NCI-H524 treated with DMSO at 0.1 percent for 48 hours (cell line): Measurements from ENCODE around the gene YIF1B.
"Not testable (repeated sequence)": the region's sequence is repeated elsewhere in the genome, so short reads cannot be mapped to it uniquely, and the experiment has no call there.

ENCODE experiments used
- DNase-seq: peaks from one replicate; lab custom pipeline; 2025; lab: John Stamatoyannopoulos, UW

The YIF1B gene, protein sequence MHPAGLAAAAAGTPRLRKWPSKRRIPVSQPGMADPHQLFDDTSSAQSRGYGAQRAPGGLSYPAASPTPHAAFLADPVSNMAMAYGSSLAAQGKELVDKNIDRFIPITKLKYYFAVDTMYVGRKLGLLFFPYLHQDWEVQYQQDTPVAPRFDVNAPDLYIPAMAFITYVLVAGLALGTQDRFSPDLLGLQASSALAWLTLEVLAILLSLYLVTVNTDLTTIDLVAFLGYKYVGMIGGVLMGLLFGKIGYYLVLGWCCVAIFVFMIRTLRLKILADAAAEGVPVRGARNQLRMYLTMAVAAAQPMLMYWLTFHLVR

DNA sequence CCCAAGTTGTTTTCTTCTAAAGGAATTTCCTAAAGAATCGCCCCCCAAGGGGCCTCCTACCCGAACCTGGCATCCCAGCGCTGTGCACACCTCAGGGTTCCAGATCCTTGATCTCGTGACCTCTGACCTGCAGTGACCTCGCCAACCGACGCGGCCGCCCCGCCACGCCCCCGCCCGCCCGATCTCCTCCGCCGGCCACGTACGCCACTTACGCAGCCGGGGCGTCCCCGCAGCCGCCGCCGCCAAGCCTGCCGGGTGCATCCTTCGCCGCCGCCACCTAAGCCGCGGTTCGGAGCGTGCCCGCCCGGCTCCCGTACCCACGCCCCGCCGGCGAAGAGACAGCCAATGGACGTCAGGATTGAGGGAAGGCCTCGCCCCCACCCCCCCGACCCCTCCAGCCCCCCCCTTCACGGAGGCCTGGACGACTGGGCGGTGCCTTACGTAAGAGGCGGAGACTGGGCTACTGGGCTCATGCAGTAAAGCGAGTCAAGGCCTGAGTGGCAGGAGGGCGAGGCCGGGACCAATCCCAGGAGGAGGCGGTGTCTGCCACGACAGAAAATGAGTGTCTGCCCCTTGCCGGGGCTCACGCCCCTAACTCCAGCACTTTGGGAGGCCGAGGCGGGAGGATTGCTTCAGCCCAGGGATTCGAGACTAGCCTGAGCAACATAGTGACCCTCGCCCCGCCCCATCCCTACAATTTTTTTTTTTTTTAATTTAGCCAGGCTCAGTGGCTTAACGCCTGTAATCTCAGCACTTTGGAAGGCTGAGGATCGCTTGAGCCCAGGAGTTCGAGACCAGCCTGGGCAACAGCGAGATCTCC, at the start of gene YIF1B:
YIF1B (minus strand) TSS at position 291 of the 820 bp plus-strand sequence; CDS start at position 261, 30 bp downstream.
- DNase-seq = peak; percentile 96

DNA sequence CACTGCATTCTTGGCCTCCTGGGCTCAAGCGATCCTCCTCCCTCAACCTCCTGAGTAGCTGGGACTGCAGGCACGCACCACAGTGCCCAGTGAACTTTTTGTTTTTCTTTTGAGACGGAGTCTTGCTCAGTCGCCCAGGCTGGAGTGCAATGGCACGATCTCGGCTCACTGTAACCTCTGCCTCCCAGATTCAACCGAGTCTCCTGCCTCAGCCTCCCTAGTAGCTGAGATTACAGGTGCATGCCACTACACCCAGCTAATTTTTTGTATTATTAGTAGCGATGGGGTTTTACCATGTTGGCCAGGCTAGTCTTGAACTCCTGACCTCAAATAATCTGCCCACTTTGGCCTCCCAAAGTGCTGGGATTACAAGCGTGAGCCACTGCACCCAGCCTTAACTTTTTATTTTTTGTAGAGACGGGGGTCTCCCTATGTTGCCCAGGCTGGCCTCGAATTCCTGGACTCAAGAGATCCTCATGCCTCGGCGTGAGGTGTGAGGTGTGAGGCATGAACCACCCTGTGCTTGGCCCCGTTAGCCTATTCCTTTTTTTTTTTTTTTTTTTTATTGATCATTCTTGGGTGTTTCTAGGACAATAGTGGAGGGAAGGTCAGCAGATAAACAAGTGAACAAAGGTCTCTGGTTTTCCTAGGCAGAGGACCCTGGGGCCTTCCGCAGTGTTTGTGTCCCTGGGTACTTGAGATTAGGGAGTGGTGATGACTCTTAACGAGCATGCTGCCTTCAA, 47.4 kb upstream of the YIF1B start:
- DNase-seq = not testable (repeated sequence)

DNA sequence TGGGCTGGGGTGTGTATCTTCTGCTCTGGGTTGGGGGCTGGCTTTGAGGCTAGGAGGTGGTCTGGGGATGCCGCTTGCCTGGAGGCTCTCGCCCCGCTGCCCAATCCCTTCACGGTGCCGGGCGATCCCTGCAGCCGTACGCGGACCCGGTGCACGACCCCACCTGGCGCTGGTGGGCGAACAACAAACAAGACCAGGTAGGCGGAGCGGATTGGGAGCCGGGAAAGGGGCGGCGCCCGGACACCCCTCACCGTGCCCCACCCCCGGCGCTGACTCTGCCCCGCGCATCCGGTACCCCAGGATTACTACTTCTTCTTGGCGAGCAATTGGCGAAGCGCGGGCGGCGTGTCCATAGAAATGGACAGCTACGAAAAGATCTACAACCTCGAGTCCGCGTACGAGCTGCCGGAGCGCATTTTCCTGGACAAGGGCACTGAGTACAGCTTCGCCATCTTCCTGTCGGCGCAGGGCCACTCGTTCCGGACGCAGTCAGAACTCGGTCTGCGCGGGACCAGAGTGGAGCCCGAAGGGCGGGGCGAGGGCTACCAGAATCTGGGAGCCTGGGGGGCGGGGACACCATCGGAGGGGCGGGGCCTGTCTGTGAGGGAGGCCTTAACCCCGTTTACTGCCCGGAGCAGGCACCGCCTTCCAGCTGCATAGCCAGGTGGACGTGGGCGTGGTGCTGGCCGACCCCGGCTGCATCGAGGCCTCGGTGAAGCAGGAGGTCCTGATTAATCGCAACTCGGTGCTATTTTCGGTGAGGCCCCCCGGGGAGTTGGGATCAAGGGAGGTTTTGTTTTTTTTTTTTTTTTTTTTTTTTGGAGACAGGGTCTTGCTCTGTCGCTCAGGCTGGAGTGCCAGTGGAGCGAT, 46.6 kb upstream of the YIF1B start:
- peak; percentile 17 for DNase-seq

DNA sequence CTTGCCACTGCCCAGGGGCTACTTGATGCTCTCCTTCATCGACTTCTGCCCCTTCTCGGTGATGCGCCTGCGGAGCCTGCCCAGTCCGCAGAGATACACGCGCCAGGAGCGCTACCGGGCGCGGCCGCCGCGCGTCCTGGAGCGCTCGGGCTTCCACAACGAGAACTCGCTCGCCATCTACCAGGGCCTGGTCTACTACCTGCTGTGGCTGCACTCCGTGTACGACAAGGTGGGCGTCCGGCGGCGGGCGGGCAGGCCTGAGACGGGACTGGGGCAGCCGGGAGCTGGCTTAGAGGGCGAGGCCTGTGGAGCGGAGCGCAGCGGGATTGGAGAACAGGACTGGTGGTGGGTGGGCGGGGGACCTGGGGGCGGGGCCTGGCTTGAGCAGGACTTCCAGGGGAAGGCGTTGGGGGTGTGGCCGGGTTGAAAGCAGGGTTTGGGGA, 45.9 kb upstream of the YIF1B start:
- DNase-seq = no peak

- no peak for DNase-seq
Measured at GRCh38 chr19:38360839-38361631, 45.3 kb upstream of the YIF1B start.

- DNase-seq = no peak
Measured at GRCh38 chr19:38360351-38360750, 44.6 kb upstream of the YIF1B start.

GRCh38 chr19:38359242-38360021, 43.7 kb upstream of the YIF1B start:
- DNase-seq = no peak

DNA sequence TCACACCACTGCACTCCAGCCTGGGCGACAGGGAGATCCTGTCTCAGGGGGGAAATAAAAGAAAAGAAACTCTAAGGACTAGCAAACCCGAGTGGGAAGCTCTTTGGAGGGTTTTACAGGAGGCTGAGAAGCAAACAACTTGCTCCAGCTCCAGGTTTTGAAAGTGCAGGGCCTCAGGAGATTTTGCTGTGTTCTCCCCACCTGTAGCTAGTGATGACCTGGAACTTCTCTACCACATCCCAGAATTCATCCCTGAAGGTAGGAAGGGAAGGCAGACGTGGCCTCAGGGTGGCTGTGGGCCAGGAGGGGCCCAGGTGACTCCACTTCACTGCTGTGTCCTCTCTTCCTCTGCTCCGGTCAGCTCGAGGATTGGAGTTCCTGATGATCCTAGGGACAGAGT, 42.3 kb upstream of the YIF1B start:
- DNase-seq = no peak

DNA sequence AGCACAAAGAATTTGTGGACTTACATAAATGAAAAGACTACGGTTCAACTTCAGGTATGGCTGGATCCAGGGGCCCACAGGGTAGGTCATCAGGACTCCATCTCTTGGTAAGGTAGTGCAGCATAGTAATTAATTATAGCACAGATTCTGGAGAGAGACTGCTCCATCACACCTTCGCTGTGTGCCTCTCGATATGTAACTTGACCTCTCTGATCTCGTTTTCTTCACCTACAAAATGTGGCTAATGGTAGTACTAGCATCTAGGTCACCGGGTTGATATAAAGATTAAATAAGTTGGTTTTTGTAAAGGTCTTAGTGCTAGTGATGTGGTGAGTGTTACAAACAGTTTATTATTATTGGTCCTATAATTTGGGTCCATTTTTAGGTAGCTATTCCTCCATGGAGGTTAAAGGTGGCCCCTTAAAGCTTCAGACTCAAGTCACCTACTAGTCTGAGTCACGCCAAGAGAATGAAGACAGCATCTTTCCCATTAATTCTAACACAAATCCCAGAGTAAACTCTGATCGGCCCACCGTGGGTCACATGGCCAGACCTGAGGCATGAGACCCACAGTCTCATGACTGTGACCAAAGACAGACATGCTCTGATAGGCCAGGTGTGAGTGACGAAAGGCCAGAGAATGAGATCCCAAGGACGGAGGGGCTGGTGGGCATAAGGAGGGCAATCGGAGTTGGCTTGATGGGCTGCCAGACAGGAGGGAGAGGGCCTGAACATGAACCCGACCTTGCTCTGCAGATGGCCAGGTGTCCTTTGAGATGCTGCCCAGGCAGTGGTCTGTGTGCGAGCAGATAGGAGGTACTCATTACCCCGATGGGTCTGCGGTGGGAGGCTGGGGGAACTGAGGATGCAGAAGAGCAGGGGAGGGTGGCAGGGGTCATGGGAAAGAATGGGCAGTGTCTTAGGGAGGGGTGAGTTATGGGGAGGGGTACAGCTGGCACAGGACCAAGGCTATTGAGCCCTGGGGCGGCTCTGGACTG, 40.3 kb upstream of the YIF1B start:
- no peak for DNase-seq

DNA sequence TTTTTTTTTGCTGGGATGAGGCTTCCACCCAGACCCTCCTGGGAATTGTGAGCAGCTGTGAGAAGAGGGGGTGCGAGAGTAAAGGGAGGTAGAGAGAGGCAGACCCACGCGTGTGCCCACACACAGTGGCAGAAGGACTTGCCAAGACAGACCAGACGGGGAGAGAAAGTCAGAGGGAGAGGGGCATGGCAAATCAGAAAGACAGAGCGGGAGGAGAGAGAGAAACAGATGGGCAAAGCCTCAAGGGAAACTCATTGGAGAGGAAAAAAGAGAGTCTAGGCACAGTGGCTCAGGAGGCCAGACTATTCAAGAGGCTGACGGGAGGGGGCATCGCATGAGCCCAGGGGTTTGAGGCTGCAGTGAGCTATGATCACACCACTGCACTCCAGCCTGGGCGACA, 36.9 kb upstream of the YIF1B start:
- peak; percentile 61 for DNase-seq

DNA sequence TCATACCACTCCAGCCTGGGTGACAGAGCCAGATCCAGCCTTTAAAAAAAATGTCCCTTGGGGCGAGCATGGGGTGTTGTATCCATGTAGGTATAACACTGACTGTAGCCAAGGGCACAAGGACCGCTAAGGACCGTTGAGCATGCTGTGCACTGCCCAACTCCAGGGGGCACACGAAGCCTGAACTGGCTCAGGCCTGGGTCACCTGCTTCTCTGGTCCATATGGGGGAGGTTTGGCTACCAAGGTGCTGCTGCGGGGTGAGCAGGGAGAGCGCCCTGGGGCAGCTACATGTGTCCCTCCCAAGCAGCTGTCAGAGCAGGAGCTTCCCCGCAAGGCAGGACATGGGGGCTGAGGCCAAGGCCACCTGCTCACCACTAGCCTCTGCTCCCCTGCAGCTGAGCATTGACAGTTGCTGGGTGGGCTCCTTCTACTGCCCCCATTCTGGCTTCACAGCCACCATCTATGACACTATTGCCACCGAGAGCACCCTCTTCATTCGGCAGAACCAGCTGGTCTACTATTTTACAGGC, 36.2 kb upstream of the YIF1B start:
- DNase-seq = peak; percentile 63

DNA sequence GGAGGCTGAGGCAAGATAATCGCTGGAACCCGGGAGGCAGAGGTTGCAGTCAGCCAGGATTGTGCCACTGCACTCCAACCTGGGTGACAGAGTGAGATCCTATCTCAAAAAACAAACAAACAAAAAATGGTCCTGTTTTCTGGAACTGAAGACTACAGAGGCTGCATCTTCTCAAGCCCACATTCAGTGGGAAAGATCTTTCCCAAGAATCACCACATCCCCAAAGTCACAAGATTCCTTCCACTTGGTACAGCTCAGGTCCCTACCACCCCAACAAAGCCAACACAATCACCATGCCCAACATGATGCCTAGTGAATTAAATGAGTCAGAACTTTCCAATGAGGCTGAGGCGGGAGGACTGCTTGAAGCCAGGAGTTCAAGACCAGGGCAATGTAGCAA, 35.1 kb upstream of the YIF1B start:
- DNase-seq = no peak

- no peak for DNase-seq
Measured at GRCh38 chr19:38346837-38347236, 31.1 kb upstream of the YIF1B start.

GRCh38 chr19:38340927-38341326, 25.2 kb upstream of the YIF1B start:
- DNase-seq = no peak

DNA sequence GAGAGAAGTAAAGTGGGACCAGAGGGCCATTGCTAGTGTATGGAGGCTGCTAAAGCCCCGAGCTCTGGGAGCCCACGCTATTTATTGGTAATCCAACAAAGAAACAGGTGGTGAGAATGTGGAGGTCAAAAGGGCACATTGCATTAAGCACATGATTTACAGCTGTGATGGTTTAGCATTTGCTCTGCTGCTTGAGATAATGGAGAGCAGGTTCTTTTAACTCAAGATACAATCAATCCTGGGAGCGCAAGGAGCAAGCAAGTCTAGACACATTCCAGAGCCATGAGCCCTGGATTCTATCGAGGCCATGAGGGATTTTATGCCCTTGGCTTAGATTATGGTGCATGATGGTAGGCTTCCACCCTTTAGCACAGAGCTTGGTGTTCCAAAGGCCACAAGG, 23.3 kb upstream of the YIF1B start:
- DNase-seq = peak; percentile 46

GRCh38 chr19:38337360-38337653, 21.6 kb upstream of the YIF1B start:
- DNase-seq = no peak

- peak; percentile 60 for DNase-seq
Measured at GRCh38 chr19:38336638-38337359, 21.1 kb upstream of the YIF1B start.
